Psoas muscle (tissue), 8 donors: ENCODE results near the gene CTBP2. TPM values are rescaled to one million over a fixed set of nuclear protein-coding genes. Genes with fewer than 3 reads are reported as not detected.
"Not testable (repeated sequence)": the region's sequence is repeated elsewhere in the genome, so short reads cannot be mapped to it uniquely, and the experiment has no call there.

Source experiments
- ATAC-seq, 4 donors: fragments of 200-7000 bp; cut with Tn5 transposase; one replicate each; pipeline ENCODE4 v1.9.1; 2020; ENCODE audit warnings: moderate library complexity in 3 of 4, mild to moderate bottlenecking in 2 of 4
- DNase-seq, 2 donors: peaks; one replicate each; pipeline ENCODE4 v3.0.0-alpha.2; 2020
- H3K27ac ChIP-seq: fragments of 200-600 bp; one replicate; pipeline ENCODE4 v1.8.0; 2022
- H3K27me3 ChIP-seq, 3 donors: fragments of 200-600 bp in 1 of 3; one replicate each; pipeline versions ENCODE4 v1.6.1 to v1.8.0; 2013 to 2022; ENCODE audit warnings: low read length in 2 of 3, mild to moderate bottlenecking in 2 of 3, moderate library complexity in 1 of 3; ENCODE audit not compliant: insufficient read depth in 3 of 3
- H3K36me3 ChIP-seq, 2 donors: fragments of 200-600 bp in 1 of 2; one replicate each; pipeline versions ENCODE4 v1.6.1 to v1.8.0; 2013 to 2022; ENCODE audit warnings: low read depth in 1 of 2, mild to moderate bottlenecking in 1 of 2, moderate library complexity in 1 of 2; ENCODE audit not compliant: insufficient read depth in 1 of 2
- H3K4me1 ChIP-seq: fragments of 200-600 bp; one replicate; pipeline ENCODE4 v1.8.0; 2022
- H3K4me3 ChIP-seq: fragments of 200-600 bp; one replicate; pipeline ENCODE4 v1.8.0; 2022; ENCODE audit warnings: mild to moderate bottlenecking
- H3K9me3 ChIP-seq: fragments of 200-600 bp; one replicate; pipeline ENCODE4 v1.8.0; 2022
- WGBS, 3 donors: extraction: QIAGEN DNeasy Blood & Tissue Kit; methylation state at CpG; one replicate each; pipeline versions ENCODE4 v1.1.6 to v1.1.7; 2013; 5-methylcytosine and 5-hydroxymethylcytosine counted together
- intact Hi-C, 2 donors: fragments of 100-400 bp; cut with DNase I; formaldehyde crosslinking; loops; one replicate each; pipeline versions ENCODE4 v1.11.0 to v1.14.2; 2022
- polyA plus RNA-seq, 3 donors: library from polyadenylated mRNA; stranded (reverse); fragments of 200-250 nt; gene quantifications; one replicate each; pipeline ENCODE4 v1.2.3, GENCODE V29; 2013
- total RNA-seq, 4 donors: library from RNA; stranded (reverse); fragmentation: NEBNext Ultra II Directional in 2 of 4; extraction: Animal tissue kit (Norgen Biotek cat#: 25700) in 2 of 4; gene quantifications; one replicate each; pipeline versions ENCODE4 v1.2.1 to v1.2.4, GENCODE V29; 2021 to 2023
- TF ChIP-seq, protein P1 (sequence below): fragments of 200-600 bp; IDR thresholded peaks from one replicate; pipeline ENCODE4 v1.8.0; 2022; ENCODE audit warnings: antibody characterized with exemption
- donor health status: healthy with polysubstance abuse.
- donor health status: DM: no; HTN: no; CAD: no; lungs with moderate emphysema.
- donor health status: Bipolar disorder and iron deficiency.
- donor health status: healthy.
- donor health status: DM: yes; HTN: yes; CAD: no.
- donor health status: DM: no; HTN: no; CAD: no.
- donor health status: DM: no; HTN: no; CAD: no.
- donor health status: DM: yes; HTN: yes; CAD: no.

The CTBP2 gene
- total and polyA plus RNA-seq, 7 donors: 14.7 to 49.8 (median 33.0) TPM

DNA sequence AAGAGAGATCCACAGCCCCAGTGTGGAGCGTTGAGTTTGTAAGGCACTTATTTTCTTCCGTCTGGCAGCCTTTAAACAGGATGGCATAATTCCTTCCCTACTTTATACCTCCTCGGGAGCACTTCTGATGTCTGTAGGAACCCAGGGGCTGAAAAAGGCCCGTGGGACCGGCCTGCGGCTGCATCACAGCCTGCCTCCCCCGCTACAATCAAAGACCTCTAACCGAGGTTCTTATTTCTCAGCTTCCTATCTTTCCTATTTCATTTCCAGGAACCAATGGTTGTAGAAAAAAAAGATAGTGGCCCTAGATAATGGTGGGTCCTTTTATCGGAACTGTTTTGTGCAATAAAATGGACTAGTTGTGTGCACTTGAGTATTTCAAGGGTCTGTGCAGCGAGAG is 4.1 kb upstream of the CTBP2 start:
- DNase-seq (no peak), ATAC-seq (no peak)
- 87 to 90% (median 89%) methylated on average over 10 of the region's 10 CpGs for WGBS, 3 donors
- Histone ChIP-seq H3K4me3 (no peak overlapping the region), H3K9me3 (no peaks in the 10 kb centered on the region), H3K27me3 (no peaks in the 10 kb centered on the region), H3K36me3 (no peaks in the 10 kb centered on the region), H3K27ac (no peak overlapping the region), H3K4me1 (peaks cover 3% of the 10 kb centered on the region)
- intact Hi-C loops: loop anchor here (5.0 to 10.0 kb wide), 3 partner anchors 180 to 553 kb away; partner anchors contain the start of gene EDRF1 (in 1 of the 2)
- TF ChIP-seq, protein P1, sequence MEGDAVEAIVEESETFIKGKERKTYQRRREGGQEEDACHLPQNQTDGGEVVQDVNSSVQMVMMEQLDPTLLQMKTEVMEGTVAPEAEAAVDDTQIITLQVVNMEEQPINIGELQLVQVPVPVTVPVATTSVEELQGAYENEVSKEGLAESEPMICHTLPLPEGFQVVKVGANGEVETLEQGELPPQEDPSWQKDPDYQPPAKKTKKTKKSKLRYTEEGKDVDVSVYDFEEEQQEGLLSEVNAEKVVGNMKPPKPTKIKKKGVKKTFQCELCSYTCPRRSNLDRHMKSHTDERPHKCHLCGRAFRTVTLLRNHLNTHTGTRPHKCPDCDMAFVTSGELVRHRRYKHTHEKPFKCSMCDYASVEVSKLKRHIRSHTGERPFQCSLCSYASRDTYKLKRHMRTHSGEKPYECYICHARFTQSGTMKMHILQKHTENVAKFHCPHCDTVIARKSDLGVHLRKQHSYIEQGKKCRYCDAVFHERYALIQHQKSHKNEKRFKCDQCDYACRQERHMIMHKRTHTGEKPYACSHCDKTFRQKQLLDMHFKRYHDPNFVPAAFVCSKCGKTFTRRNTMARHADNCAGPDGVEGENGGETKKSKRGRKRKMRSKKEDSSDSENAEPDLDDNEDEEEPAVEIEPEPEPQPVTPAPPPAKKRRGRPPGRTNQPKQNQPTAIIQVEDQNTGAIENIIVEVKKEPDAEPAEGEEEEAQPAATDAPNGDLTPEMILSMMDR: no peak

DNA sequence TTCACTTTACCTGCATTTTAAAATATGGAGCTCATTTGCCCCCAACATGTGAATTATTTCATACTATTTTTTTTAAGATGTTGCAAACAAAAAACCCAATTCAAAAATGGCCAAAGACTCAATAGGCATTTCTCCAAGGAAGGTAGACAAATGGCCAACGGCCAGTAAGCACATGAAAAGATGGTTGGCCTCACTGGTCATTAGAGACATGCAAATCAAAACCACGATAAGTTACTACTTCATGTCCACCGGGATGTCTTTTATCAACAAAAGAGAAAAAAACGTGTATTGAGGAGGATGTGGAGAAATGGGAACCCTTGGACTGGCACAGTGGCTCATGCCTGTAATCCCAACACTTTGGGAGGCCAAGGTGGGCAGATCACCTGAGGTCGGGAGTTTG is 3.4 kb upstream of the CTBP2 start:
- DNase-seq: no peak
- intact Hi-C loops: loop anchor here (5.0 to 10.0 kb wide), 3 partner anchors 181 to 553 kb away; partner anchors contain the start of gene EDRF1 (in 1 of the 2)
- Histone ChIP-seq H3K27me3 (no peaks in the 10 kb centered on the region), H3K9me3 (no peaks in the 10 kb centered on the region), H3K27ac (no peak overlapping the region), H3K4me1 (peaks cover 3% of the 10 kb centered on the region), H3K36me3 (no peaks in the 10 kb centered on the region), H3K4me3 (no peak overlapping the region)
- WGBS, 3 donors: 63 to 74% (median 70%) methylated on average over 5 of the region's 5 CpGs
- no peak for ATAC-seq
- TF ChIP-seq, protein P1: no peak

DNA sequence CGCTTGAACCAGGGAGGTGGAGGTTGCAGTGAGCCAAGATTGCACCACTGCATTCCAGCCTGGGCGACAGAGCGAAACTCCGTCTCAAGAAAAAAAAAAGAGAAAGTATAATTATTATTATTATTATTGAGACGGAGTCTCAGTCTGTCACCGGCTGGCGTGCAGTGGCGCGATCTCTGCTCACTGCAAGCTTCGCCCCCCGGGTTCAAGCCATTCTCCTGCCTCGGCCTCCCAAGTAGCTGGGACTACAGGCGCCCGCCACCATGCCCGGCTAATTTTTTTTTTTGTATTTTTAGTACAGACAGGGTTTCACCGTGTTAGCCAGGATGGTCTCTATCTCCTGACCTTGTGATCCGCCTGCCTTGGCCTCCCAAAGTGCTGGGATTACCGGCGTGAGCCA is 2.9 kb upstream of the CTBP2 start:
- not testable (repeated sequence) for ATAC-seq

DNA sequence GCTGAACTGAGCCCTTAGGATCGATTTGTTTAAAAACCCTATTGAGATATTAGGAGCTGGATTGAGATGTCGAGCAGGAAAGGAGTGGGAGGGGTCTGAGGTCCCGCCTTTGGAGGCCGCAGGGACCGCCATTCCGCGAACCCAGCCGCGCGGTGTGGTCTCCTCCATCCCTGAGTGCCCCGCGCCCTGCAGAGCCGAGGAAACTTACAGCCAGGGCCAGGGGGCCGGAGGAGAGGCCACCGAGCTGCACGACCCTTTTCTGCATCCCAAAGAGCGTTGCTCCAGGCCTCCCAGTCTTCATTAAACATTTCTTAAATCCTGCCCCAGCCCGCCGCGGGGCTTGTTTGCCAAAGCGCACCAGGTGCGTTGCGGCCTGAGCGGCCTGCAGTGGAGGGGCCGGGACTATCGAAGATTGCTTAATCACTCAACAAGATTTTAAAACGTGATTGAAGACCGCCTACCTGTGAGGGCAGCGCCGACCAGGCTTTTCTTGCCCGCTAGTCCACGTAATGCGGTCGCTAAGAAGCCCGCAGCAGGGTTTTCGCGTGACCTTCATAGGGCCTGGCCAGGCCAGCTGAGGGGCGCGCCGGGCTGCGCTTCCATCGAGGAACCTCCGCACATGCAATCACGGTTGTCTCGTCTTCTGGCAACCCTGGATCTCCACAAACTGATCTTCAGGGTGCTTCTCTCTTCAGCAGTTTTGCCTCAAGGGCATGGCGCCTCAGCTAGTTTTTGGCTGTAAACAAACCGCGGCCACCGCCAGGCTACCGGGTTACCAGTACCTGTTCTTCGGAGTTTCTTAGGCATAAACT is 2.0 kb upstream of the CTBP2 start:
- TF ChIP-seq, protein P1: no peak
- Histone ChIP-seq H3K4me3 (peak overlapping the region; percentile 93), H3K27me3 (no peaks in the 10 kb centered on the region), H3K9me3 (no peaks in the 10 kb centered on the region), H3K27ac (peak overlapping the region; percentile 98), H3K4me1 (peaks cover 11% of the 10 kb centered on the region), H3K36me3 (no peaks in the 10 kb centered on the region)
- ATAC-seq: no peak
- 78 to 84% (median 78%) methylated on average over 50 to 51 of the region's 51 CpGs for WGBS, 3 donors
- intact Hi-C loops: loop anchor here (5.0 to 10.0 kb wide), 3 partner anchors 182 to 555 kb away; partner anchors contain the start of gene EDRF1 (in 1 of the 2)
- no peak for DNase-seq

More for the DNA sequence above, 2.9 kb upstream of the CTBP2 start:
- H3K27me3 ChIP-seq, H3K4me1 ChIP-seq, H3K36me3 ChIP-seq, DNase-seq, H3K4me3 ChIP-seq, H3K9me3 ChIP-seq, H3K27ac ChIP-seq: not testable (repeated sequence)
- WGBS, 3 donors: 98% methylated on average over 17 to 19 of the region's 19 CpGs
- intact Hi-C loops: loop anchor here (5.0 to 10.0 kb wide), 3 partner anchors 181 to 554 kb away; partner anchors contain the start of gene EDRF1 (in 1 of the 2)

DNA sequence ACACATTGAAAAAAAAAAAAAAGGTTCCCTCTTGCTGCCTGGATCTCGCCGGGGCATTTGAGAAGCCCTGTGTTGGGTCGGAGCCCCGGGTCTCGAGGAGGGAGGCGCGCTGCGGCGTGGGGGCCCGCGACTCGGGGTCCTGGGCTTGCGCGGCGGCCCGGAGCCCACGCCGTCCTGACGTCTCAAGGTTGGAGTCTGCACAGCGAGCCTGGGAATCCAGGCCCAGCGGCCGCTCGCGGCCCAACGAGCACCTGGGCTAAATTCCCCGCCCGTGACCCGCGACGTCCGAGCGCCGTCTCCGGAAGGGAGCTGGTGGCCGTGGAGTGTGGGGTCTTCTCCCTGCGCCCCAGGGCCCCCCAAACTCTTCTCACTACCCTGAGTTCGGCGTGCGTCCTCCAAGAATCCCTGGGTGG is 1.4 kb upstream of the CTBP2 start:
- ATAC-seq (peak; percentile 2 to 18 (median 16)), DNase-seq (peak; percentile 29 to 59)

More for the DNA sequence above, 1.4 kb upstream of the CTBP2 start:
- intact Hi-C loops: loop anchor here (2.0 to 10.0 kb wide), 4 partner anchors 181 to 556 kb away; partner anchors contain the start of gene EDRF1 (in 1 of the 2)
- TF ChIP-seq, protein P1: no peak
- Histone ChIP-seq H3K27ac (peak overlapping the region; percentile 98), H3K4me1 (peaks cover 17% of the 10 kb centered on the region), H3K4me3 (peak overlapping the region; percentile 93), H3K9me3 (no peaks in the 10 kb centered on the region), H3K27me3 (no peaks in the 10 kb centered on the region), H3K36me3 (no peaks in the 10 kb centered on the region)
- WGBS, 3 donors: 4 to 7% (median 4%) methylated on average over 34 to 39 of the region's 39 CpGs
